NCI-H526 treated with DMSO at 0.1 percent for 48 hours (cell line): Measurements from ENCODE around the gene ATRN.
"Not testable (repeated sequence)": the region's sequence is repeated elsewhere in the genome, so short reads cannot be mapped to it uniquely, and the experiment has no call there.

Experiments used
- DNase-seq: peaks from one replicate; lab custom pipeline; 2025; lab: John Stamatoyannopoulos, UW

ATRN gene

GRCh38 chr20:3515379-3516170, 44.8 kb downstream of the ATRN start:
- DNase-seq: no peak

- DNase-seq: no peak
Observed at GRCh38 chr20:3521852-3522740, 51.3 kb downstream of the ATRN start.

GRCh38 chr20:3524696-3525095, 53.9 kb downstream of the ATRN start:
- DNase-seq: not testable (repeated sequence)

- DNase-seq: no peak
Observed at GRCh38 chr20:3532089-3532615, 61.3 kb downstream of the ATRN start.

- not testable (repeated sequence) for DNase-seq
Observed at GRCh38 chr20:3537733-3538132, 66.9 kb downstream of the ATRN start.

- no peak for DNase-seq
Observed at GRCh38 chr20:3539311-3540107, 68.7 kb downstream of the ATRN start.

GRCh38 chr20:3541887-3542721, 71.3 kb downstream of the ATRN start:
- no peak for DNase-seq

- DNase-seq: no peak
Observed at GRCh38 chr20:3543901-3544507, 73.2 kb downstream of the ATRN start.

- DNase-seq: no peak
Observed at GRCh38 chr20:3545401-3545925, 74.6 kb downstream of the ATRN start.

GRCh38 chr20:3547906-3548305, 77.1 kb downstream of the ATRN start:
- DNase-seq: no peak

GRCh38 chr20:3550837-3551236, 80.0 kb downstream of the ATRN start:
- DNase-seq: no peak

- DNase-seq: no peak
Observed at GRCh38 chr20:3551681-3552434, 81.0 kb downstream of the ATRN start.

GRCh38 chr20:3553663-3554062, 82.8 kb downstream of the ATRN start:
- no peak for DNase-seq

GRCh38 chr20:3557237-3557785, 86.5 kb downstream of the ATRN start:
- DNase-seq: no peak

GRCh38 chr20:3559231-3559630, 88.4 kb downstream of the ATRN start:
- no peak for DNase-seq

- no peak for DNase-seq
Observed at GRCh38 chr20:3559637-3560036, 88.8 kb downstream of the ATRN start.

GRCh38 chr20:3560162-3560561, 89.3 kb downstream of the ATRN start:
- DNase-seq: no peak

GRCh38 chr20:3560578-3560977, 89.8 kb downstream of the ATRN start:
- no peak for DNase-seq

GRCh38 chr20:3563133-3563532, 92.3 kb downstream of the ATRN start:
- no peak for DNase-seq
